Stimulated activated CD8-positive, alpha-beta memory T cell treated with anti-CD3 and anti-CD28 coated beads, Interleukin-15, amount 100 ng/mL, for 48 hours (primary cell): ENCODE measurements around the gene DLG2.

ENCODE experiments used
- DNase-seq, 2 donors: peaks; one replicate each; pipeline ENCODE4 v3.0.0-alpha.2; 2020; ENCODE audit warnings: low read depth in 2 of 2

Gene DLG2

DNA sequence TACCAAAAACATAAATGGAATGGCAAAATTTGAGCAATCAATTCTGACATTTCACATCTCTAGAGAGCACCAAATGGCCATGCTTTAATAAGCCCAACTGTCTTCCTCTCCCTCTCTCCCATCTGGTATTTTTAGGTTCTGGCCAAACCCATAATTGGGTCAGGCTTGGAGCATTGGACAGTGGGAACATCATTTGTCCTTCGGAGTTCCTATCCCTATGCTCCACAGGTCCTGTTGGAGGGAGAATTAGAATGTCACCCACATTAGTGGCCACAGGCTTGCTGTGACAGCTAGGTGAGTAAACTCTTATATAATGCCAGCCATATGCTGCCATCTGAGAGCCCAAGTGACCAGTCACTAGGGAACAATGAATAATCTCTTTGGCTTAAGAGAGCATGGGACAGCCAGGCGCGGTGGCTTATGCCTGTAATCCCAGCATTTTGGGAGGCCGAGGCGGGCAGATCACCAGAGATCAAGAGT is 2090.0 kb downstream of the DLG2 start:
- DNase-seq, result no peak

DNA sequence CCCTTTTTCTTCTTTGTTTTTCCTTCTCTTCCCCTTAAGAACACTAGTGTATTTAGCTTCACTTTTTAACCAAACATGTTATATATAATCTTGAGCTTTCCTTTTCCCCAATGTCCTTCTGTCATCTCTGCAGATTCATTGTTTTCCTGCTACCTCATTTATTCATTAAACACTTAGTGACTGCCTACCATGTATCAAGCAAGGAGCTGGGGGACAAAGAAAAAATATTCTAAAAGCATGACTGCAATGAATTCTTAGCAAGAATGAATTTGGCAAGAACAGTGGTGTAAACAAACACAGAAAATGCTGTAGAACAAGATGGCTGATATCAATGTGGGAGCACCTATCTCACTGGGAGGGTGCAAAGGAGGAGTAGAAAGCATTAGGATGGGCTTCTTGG is 2094.0 kb downstream of the DLG2 start:
- DNase-seq, result no peak

DNA sequence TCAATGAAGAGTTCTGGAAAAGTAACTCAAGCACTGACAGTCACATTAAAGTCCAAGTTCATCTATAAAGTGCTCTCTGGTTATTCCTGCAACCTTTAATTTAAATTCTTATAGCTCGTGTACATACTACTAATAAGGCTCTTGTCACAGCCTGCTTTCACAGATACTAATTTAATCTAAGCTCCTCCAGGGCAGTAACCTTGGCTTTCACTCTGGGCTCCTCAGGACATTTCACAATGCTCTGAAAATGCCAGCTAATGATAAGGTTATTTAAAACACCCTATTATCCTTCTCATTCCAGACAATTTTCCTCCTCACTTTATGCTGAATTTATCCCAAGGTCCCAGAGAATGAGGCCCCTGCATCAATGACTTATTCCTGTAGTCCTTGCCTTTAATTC is 2098.3 kb downstream of the DLG2 start:
- DNase-seq, result no peak

DNA sequence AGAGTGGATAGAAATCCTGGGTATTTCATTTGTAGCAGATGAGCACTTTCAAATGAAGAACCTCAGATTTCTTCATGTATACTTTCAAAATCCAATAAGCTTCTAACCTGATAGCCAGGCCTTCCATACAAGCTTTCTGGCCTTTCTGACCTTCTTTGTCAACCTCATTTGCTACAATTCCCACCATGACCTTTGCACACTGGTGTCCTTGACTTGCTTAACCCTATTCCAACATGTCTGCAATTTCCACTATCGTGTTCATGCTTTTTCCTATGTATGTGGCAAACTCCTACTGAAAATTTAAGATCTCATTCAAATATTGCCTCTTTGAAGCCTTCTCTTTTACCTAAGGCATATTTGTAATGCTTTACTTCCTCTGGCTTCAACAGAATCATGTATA is 2098.9 kb downstream of the DLG2 start:
- no peak for DNase-seq

DNA sequence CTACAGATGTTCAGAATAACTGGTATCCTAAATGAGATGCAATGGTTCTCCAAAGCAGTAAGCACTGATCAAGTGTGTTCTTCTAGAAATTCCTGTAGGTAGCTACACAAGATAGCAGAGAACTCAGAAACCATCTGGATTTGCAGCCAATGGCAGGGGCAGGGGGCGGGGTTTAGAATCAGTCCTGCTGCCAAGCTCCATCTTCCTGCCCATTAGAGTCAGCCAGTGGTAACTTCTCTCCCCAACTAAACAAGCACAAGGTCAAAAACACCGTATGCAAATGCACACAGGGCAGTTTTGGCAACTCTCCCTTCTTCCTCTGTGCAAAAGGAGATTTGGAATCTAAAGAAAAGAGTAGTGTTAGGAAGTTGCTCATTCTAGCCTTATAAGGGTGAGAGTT is 2103.5 kb downstream of the DLG2 start:
- no peak for DNase-seq

DNA sequence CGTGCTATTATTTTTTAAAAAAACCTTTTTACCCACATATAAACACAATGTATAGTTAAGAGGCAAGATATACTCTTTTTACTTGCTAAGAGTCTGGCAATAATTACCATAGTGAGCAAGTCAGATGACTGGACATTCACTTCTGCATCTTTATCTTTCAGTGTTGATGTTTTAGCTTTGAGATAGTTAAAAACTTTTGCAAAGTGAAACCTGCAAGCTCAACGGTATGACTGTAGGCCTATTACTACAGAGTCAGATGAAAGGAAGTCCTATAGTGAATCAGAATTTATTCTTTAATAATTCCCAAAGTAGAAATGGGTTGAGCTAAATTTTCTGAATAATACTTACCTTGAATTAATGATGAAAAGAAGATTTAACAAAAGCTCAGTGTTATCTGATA is 2104.2 kb downstream of the DLG2 start:
- no peak for DNase-seq

DNA sequence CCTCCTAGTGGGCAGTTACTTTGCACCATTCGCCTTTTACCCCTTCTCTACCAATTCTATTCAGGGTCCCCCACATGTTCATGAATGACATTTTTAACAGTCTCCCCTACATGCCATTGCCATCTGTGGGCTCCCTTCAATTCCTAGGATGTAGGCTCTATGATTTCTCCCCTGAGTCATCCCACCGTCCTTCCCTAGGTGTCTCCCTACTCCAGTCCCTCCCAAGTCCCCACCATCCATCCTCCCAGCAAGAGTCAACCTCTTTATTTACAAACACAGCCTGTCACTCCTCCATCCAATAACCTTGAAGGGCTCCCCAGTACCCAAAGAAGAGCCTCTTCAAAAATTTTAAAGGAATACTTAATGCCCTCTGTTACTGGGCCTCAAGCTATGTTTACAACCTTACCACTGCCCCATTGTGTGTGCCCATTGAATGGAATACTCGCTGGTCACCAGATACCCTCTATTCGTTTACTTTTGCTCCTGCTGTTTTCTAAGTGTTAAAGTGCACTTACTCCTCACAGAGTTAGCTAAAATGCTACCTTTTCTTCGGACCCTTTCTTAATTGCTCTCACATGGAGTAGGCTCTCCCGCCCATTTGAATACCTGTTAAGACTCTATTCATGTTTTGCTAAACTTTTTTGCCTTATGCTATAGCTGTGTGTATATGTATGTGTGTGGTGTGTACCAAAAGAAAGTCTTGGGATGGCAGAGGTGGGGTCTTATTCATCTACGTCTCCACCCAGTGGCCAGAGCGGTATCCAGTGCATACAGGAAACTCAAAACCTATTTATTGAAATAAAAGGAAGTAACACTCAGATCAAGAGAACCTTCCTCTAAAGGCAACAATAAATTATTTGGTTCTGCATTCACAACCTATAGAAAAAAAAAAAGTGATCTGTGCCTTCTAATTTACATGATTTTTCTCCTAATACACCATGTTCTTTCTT is 2105.2 kb downstream of the DLG2 start:
- no peak for DNase-seq

DNA sequence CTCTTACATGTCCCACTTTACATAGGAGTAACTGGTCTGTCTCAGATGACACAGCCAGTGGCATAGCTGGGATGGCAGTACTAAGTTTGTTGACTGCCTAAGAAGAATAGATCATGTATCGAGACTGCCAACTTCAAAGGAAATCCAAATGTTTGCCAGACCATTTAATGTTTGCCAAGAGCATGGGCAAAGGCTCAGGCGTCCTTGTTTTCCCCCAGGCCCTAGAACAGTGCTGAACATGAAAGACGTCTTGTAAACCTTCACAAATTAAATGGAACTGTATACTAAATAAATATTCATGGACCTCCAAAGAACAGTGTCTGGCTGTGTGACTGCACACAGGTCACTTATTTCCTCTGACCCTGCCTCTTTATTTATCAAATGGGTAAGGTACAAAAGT is 2106.3 kb downstream of the DLG2 start:
- DNase-seq, result no peak

DNA sequence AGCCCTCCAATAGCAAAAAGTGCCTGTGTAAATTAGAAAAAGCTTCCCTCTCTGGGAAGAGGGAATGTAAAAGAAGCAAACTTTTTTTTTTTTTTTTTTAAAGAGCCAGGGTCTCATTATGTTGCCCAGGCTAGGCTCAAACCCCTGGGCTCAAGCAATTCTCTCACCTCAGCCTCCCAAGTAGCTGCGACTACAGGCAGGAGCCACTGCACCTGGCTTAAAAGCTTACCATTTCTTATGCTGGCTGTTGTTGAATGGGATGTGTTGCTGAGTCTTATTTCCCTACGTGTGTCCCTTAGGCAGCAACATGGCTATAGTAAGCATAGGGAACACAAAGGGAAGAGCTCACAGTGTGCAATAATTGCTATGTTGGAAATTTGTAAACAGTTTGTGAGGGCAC is 2115.5 kb downstream of the DLG2 start:
- DNase-seq, result no peak

DNA sequence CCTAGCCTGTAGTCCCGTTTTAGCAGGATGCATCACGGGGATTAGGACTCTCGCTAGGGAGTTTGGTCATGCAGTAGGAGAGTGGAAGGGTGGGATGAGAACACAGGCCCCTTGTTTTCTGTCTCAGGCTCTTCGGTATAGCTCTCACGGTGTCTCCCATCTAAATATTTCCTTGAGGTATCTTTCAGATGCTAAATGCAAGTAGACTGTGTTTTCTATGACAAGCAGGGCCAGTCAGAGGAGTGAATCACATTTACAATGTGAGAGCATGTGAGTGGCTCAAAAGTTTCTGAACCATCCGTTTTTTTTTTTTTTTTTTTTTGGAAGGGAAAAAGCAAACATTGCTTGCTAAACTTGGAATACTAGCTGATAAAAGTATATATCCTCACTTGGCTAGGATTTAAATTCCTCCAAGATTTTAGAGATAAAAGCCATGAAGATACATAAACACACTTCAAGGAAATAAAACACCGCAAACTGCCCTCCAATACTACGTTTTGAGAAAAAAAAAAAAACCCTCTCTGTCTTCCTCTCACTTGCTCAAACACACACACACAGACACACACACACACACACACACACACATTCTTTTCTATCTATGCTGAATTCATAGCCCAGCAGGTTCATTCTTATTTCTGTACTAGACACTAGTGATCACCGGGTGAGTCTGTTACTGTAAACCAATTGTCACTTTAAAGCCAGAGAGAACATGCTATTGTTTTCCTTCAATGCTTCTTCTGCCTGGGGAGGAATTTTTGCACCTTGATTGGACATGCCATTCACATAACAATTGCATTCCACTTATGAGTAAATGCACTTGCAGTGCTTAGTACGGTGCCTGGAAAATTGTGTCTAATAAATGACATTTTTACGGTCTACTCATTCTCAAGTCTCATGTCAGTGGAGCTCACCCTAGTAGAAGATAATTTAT is 2116.3 kb downstream of the DLG2 start:
- no peak for DNase-seq

DNA sequence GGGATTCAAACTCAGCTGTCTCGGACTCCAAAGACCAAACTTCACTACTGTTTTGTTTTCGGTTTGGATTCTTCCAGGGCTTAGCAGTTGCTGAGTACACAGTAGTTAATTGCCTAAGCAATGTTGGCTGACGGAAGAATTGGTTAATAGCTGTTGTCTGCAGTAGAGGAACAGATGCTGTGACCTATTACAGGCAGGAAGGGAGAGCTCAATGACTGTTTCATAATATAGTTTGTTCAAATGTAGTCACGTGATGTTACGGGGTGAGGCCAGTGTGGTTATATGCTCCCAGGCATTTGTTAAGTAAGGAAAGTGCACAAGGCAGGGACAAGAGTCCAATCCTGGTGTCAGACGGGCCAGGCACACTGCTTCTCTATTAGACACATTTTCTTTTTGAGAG is 2118.3 kb downstream of the DLG2 start:
- no peak for DNase-seq

DNA sequence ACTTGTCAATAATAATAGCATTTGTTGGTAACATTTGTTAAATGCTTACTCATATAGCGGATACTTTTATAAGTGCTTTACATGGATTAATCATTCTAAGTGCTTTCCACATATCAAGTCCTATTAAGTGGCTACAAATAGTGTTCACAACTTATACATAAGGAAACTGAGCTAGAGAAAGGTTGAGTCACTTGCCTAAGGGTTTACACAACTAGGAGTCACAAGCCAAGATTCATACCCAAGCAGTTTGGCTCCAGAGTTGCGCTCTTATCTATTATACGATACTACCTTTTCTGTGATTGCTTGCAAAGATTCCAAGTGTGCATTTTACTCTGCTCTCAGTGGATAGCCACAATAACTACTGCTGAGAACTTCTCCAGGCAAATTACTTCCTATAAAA is 2125.1 kb downstream of the DLG2 start:
- DNase-seq, result no peak

DNA sequence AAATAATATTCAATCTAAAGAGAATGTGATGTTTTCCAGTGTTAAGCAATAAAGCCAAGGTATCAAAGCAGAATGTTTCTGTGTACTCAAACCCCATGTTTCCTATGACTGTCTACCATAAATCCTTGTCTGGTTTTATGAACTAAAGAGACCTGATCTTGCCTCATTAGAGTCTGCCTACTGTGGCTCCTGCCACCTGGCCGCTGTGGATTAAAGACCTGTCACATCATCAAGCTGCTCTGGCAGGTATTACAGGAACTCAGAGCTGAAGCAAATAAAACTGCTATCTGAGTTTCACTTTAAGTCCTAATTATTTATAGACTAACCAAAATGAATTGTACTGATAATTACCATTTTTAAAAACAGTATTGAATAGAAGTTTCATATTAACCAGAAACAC is 2133.2 kb downstream of the DLG2 start:
- DNase-seq, result no peak

DNA sequence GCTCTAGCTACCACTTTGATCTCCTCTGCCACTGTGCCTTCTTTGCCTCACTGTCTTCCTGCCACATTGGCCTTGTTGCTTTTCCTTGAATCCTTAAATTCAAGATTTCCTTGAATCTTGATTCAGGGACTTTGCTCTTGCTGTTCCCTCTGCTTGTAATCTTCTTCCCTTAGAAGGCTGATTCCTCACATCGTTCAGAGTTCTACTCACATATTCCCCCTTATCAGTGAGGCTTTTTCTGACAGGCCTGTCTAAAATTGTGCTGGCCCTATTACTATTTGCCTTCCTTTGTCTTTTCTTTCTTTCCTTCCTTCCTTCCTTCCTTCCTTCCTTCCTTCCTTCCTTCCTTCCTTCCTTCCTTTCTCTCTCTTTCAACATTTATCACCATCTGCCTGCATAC is 2134.1 kb downstream of the DLG2 start:
- no peak for DNase-seq

DNA sequence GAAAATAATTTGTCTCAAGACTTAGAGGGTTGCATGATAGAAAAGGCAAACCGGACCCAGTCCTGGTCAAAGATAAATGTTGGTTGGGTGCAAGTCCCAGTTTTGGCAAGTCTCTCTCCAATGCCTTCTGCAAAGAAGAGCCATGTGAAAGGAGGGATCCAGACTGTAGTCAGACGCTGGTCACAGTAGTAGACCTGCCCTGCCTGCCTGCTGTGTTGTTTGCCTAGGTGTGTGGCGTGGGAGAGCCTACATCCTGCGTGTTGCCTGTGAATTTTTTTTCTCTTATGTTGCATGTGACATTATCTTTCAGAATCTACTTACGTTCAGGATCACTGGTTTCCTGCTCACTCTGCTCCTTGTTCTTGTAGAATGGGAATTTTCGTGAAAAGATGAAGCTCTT is 2143.3 kb downstream of the DLG2 start:
- no peak for DNase-seq

DNA sequence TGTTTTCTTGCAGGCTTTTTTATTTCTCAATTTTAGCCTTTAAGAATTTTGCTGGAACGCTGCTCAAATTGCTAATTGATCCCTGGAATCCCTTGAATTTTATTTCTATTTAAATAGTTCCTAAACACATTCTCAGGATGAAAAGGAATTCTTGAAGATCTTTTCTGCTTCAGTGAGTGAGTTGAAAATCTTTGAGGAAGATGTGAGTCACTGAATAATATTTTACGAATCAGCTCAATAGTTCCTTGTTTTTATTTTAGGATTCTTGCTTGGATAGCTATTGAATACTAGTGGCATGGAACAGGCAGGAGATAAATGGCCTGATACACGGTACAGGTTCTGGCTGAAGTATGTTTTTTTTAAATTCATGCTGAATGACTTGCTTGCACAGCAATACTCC is 2146.3 kb downstream of the DLG2 start:
- DNase-seq, result no peak

DNA sequence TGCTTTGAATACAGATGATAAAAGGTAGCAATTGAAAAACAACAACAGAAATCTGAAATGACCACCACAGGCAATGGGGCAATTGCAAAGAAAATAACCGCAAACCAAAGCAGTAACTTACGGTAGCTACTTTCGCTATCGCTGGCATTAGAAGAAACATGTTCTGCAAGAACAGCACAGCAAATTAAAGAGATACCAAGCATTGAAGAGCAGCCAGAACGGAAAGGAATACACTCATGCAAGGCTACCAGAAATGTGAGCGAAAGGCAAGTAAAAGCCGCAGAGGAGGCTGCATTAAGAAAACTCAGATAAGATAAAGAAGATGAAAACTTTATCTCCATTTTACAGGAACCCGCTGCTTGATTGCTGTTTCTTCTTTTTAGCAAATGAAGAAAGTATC is 2146.9 kb downstream of the DLG2 start:
- no peak for DNase-seq

DNA sequence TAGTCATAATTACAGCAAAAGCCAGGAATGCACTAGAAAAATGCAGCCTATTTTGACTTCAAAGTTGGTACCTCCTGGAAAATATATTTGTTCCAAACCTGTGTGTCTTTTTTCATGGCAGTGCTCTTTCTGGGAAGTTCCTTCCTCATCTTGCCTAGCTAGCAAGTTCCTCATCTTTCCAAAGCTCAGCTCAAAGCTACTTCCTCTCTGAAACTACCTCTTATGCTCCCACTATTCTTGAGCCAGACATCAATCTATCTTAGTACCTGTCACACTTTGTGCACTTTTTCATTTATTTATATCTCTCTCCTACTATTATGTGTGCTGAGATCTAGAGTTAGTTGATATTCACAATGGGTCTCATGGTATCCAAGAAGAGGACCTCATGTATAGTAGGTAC is 2149.4 kb downstream of the DLG2 start:
- no peak for DNase-seq

DNA sequence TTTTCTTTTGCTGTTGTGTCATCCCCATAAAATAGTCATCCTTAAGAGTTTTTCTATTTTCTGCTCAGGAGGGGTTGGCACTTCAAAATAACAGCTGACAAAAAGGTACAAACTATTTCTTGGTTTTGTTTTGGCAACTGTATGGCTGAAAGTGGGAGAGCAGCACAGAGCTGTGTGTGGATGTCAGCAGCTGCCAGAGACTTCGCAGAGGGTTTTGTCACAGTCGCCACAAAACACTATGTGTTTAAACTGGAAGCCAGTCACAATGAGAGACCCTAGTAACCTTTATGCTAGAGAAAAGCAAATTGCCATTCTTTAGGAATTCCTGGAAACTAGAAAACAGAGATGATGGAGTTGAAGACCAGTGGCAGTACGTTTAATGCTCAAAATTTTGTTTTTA is 2151.4 kb downstream of the DLG2 start:
- DNase-seq, result no peak

DNA sequence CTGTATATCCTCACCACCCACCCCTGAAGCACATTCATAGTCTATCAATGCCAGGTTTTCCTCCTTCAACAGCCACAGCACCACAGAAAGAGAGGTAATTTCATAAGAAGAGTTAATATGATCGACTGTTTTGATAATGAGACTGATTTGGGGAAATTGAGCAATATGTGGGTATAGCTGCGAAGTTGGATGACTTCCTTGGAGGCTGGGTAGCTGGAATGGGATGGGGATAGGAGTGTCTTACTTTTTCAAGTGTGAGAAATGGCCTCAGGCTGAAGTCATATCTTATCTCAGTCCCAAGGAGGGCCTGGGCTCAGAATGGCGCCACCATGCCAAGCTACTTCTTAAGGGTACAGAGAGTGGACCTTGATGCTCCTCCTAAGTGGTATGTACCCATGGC is 2153.4 kb downstream of the DLG2 start:
- no peak for DNase-seq

DNA sequence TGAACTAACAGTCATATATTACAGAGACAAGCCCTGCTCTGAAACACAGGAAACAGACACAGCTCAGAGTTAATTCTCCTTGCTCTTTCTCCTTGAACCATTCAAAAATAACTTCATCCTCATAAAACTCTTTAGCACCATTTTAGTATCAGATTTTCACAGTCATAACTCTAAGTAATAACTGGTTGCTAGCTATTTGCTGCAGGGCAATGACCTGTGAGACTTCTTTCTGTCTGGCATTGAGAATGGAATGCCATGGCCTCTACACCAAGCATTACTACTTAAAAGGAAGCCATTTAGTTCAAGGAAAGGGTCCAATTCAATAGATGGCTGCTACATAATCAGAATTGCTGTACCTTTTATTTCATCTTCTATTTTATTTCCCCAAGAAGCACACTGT is 2154.3 kb downstream of the DLG2 start:
- no peak for DNase-seq

DNA sequence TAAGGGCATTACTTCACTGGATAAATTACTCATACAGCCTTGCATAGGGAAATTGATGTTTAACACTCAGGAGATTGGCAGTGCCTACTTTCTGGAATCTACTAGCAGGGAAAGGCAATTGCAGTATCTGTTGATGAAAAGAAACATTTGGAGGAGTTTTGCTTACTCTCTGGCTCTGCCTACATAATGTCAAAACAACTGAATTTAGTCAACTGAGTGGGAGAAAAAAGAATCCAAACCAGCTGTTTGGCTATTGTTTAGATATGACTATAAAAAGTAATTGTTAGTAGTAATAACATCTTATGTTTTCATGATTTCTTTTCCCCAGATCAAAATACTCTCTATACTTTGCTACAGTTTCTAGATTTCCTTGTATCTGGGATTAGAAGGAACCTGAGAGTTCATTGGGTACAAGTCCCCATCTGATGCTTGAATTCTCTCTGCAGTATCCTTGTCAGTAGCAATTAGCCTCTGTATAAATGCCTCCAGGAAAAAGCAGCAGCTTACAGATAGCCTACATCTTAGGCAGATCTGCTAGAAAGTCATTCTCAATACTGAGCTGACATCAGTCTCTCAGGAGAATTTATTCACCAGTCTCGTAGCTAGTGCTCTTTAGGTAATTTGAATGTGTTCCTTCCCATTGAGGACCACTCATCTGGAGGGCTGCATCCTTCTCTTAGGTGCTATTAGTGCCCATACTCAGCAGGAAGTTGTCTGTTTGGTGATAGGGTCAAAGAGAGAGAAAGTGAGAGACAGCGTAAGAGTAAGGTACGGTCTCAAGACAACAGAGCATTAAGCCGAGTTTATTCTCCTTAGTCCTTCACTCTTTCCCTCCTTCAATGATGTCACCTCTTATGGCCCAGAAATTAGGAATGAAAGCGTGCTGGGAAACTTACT is 2155.1 kb downstream of the DLG2 start:
- no peak for DNase-seq
